CMK (cell line): Measurements from ENCODE around the gene ASS1.

ENCODE experiments used
- DNase-seq: peaks from one replicate; pipeline ENCODE4 v3.0.0-alpha.2; 2010; ENCODE audit warnings: low read depth

ASS1 gene

DNA sequence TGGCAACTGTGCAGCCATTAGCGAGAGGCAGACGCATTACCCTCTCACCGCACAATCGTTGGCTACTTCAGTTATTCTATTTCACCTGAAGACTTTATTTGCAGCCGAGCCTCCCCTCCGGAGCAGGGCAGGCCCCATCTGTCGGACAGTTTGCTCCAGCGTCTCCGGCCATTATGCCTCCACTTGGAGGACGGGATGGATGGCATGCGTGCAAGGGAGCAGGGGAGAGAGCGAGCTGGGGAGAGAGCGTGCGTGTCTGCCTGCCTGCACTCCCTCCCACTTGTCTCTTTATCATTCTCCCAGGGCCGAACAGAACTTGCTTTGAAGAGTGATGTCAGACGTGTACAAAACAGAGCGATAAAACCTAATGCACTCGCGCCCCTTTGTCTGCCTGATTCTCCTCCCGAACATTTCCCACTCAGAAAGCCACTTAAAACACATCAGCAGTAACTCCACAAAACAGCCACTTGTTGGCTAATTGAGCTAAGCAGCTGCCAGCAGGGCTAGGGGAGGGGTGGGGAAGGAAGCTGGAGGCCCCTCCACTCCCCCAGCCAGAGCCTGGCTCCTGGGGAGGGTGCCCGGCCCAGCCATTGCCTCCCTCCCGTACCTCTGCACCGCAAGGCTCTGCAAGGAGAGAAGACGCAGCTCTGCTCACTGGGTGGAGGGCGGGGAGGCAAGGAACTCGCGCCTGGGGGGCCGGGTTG lies 91.2 kb downstream of the ASS1 start:
- no peak for DNase-seq

DNA sequence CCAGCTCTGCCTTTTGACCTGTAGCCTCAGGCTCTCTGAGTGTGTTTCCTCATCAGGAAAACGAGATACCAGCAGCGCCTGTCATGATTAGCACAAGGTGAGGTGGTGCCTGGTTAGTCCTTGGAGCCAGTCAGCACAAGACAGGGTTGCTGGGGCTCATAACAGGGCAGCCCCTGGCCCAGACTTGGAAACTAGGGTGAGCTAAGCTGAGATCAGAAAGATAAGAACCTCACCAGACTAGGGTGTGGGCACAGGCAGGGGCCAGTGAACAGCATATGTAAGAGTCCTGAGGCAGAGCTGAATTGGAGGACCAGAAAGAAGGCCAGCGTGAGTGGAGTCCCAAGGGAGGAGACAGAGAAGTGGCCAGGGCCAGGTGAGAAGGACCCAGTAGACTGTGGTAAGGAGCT lies 91.9 kb downstream of the ASS1 start:
- no peak for DNase-seq

DNA sequence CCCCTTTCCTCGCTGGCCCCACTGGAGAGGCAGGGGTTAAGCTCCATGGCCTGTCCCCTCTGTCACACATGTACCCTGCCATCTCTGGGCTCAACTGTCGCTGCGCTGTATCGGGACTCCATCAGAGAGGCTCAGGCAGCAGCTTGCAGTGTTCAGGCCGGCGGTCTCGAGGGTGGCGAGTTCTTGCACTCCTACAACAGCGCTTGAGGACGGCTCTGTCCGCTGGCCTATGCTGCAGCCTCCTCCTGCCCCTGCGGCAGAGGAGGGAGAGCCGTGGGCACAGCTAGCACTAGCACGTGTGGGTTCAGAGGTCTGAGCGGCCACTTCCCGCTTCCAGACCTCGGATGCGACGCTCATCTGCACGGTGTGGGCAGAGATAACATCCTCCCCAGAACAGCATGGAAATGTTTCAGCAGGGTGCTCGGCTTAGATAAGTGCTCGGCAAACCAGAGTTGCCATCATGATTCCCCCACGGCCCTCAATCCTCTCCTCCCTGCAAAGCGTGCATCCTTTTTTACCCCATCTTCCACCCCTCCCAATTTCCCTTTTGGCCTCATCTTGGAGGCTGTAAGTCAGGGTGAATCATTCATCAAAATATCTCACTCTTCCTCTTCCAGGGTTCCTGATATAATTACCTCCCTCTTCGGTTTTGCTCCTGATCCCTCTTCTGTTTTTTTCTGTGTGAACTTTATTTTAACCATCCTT lies 92.7 kb downstream of the ASS1 start:
- DNase-seq, result peak; percentile 88

DNA sequence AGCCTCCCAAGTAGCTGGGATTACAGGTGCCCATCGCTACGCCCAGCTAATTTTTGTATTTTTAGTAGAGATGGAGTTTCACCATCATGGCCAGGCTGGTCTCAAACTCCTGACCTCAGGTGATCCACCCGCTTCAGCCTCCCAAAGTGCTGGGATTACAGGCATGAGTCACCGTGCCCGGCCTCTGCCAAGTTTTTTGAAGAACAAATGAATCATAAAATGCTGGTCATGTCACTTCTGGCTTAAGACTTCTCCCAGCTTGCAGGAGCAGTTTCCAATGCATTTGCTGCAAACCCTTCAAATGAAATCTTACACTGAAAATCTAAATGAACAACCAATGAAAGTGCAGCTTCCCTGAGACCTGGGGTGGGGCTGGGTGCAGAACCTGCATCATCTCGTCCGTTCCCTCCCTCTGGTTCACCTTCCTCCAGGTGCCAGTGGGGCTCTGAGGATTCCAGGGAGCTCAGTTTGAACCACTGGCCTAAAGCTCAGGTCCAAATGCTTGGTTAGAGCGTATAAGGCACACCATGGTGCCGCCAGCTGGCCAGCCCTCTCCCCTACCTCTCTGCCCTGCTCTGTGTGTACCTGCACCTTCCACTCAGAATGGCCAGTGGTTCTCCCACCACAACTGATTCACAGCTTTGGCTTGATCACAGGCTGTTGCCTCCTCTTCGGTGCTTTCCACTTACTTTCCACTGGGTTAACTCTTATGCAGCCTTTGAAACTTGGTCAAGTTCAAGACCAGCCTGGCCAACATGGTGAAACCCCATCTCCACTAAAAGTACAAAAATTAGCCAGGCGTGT lies 94.9 kb downstream of the ASS1 start:
- DNase-seq, result no peak

DNA sequence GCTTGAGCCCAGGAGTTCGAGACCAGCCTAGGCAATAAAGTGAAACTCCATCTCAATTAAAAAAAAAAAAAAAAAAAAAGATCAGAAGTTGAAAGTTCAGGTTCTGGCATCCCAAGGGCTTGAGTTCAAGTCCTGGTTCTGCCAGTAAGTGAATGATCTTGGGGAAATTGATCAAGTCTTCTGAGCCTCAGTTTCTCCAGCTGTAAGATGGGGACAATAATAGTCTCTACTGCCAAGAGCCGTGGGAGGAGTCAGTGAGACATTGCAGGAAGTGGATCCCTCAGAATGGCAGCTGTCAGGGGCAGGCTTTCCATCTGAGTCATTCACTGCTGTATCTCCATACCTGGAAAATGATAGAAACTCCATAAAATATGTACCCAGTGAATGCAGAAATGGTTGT lies 96.8 kb downstream of the ASS1 start:
- no peak for DNase-seq

DNA sequence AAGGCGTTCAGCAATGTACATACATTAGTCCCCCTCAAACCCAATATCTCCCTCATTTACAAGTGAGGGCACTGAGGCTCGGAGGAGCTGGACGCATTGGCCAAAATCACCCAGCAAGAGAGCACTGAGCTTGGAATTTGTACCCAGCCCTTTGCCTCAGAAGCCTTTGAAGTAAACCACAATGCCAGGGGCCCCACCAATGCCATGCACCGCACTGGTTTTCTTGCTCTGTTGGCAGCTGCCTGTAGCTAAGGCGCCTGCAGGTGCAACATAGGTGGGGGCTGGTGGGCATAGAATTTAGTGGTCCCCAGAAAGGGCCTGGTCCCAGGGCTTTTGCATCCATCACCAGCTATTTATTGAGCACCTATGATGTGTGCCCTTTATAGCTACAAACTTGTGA lies 97.3 kb downstream of the ASS1 start:
- DNase-seq, result no peak

DNA sequence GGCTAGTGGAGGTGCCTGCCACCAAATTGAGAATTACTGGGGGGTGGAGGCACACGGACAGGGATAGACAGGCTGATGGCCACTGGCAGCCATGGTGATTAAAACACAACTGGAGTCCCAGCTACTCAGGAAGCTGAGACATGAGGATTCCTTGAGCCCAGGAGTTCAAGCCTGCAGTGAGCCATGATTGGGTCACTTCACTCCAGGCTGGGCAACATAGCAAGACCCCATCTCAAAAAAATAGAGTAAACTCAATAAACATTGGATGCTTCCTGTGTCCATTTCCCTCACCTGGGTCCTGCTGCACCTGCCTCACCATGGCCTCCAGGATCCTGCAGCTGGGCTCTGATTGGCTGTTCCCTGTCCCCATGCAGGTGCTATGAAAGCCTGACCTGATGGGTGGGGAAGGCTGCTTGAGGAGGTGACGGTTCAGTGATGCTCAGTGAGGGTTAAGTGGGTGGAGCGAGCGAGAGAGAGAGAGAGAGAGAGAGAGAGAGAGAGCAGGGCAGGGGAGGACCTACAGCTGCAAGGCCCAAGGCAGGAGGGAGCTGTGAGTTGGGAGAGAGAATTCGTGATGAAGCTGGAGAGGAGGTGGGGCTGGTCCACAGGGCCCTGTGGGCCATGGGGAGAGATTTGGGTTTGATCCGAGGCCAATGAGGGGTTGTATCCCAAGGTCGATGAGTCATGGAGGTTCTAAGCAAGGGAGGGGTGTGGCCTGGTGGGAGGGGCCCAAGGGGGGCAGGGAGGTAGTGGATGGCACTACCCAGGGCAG lies 97.9 kb downstream of the ASS1 start:
- DNase-seq, result no peak

DNA sequence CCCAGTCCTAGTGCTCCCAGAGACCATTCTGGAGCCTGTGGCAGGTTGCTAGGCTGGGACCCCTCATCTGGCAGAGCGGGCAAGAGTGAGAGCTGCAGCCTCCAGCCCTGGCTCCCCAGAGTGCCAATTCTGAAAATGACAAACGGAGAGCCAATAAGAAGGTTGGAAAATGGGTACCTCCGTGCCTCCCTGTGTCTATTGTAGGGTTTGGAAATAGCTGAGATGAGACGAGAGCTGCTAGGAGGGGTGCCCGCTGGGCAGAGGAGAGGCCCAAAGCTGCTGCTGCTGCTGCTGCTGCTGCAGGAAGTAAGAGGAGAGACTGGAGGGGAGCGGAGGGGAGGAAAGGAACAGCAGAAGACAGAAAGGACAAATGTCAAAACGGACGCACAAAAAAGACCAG lies 98.6 kb downstream of the ASS1 start:
- DNase-seq, result no peak

DNA sequence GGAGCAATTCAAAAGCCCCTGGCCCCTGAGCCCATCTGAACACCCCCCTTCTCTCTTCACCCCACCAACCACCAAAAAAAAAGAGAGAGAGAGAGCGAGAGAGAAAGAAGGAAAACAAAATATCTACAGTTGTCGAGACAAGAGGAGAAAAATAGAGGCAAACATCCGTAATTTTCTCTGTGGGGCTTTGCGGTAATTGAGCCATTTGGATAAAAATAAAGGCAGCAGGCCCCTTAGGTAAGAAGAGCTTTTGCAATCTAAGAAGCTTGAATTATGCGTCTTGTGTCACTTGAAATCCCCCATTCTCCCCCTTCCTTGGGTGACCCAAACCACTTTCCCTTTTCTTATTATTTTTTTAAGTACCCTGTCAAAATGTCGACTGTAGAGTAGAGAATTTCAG lies 99.1 kb downstream of the ASS1 start:
- no peak for DNase-seq

DNA sequence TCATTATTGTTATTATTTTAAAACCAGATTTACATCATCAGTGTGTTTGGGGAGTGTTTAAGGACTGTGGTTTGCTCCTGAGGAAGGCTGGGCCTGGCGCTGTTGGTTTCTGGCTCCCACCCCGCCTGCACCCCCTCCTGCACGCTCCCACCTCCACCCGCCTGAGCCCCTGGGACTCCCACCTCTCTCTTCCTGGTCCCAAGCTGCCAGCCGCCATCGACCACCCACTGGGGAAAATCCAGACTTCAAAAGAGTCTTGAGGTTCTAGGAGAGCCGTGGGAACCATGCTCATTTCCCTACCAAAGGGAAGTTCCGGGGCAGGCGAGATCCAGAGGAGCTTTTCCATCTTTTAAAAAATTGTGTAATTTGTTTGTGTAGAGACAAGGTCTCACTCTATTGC lies 99.6 kb downstream of the ASS1 start:
- DNase-seq, result no peak

DNA sequence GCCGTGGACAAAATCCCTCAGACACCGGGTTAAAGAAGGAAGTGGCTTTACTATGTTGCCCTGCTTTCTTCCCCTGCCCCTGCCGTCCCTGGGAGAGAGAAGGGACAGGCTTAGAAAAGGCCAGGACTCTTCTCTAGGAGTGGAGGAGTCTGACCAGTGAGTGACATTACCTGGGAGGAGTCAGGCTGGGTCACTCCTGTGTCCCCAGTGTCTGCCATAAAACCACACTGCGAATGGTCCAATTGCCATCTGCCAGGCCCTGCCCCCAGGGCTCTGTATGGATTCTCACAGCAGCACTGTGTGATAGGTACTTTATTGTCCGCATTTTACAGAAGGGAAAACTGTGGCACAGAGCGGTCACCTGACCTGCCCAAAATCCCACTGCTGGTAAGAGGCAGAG lies 103.3 kb downstream of the ASS1 start:
- DNase-seq, result no peak

DNA sequence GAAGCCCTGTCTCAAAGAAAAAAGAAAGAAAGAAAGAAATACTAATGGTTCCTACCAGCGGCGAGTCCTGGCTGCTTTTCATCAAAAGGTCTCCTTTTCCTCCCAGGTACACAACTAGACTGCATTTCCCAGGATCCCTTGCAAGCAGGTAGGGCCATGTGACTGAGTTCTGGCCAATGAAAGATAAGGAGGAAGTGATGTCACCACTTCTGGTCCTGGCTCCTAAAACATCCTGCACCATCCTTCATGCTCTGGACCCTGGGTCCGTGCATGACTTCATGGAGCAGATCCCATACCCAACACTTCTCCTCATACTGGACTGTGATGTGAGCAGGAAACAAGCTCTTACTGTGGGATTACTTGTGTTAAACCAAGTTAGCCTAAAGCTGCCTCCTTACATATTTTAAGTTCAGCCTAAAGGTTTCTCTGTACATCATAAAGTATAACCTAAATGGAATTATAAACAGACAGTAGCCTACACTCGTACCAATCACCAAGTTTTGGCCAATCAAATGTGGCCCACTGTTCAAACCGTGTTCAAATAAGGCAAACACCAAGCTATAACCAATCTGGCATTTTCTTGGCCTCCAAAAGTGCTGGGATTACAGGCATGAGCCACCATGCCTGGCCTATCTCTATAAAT lies 104.5 kb downstream of the ASS1 start:
- no peak for DNase-seq
